Right renal pelvis (tissue), 4 donors: ENCODE results near the gene FIBCD1. TPM values are rescaled to one million over a fixed set of nuclear protein-coding genes. Genes with fewer than 3 reads are reported as not detected.

Experiments
- DNase-seq, 4 donors: peaks; one replicate each; pipeline ENCODE4 v3.0.0-alpha.2; 2013; ENCODE audit warnings: low read depth in 4 of 4, low spot score in 3 of 4, missing footprints in 1 of 4
- polyA plus RNA-seq, 4 donors: library from polyadenylated mRNA; unstranded; fragments of 120-200 nt; gene quantifications; one replicate each; pipeline ENCODE4 v1.2.1, GENCODE V29; 2013; ENCODE audit not compliant: insufficient read length in 4 of 4

The FIBCD1 gene
- polyA plus RNA-seq, 4 donors = 0.17 to 0.60 (median 0.37) TPM

GRCh38 chr9:130938184-130938651 is 829 bp downstream of the FIBCD1 start:
- DNase-seq = no peak

DNA sequence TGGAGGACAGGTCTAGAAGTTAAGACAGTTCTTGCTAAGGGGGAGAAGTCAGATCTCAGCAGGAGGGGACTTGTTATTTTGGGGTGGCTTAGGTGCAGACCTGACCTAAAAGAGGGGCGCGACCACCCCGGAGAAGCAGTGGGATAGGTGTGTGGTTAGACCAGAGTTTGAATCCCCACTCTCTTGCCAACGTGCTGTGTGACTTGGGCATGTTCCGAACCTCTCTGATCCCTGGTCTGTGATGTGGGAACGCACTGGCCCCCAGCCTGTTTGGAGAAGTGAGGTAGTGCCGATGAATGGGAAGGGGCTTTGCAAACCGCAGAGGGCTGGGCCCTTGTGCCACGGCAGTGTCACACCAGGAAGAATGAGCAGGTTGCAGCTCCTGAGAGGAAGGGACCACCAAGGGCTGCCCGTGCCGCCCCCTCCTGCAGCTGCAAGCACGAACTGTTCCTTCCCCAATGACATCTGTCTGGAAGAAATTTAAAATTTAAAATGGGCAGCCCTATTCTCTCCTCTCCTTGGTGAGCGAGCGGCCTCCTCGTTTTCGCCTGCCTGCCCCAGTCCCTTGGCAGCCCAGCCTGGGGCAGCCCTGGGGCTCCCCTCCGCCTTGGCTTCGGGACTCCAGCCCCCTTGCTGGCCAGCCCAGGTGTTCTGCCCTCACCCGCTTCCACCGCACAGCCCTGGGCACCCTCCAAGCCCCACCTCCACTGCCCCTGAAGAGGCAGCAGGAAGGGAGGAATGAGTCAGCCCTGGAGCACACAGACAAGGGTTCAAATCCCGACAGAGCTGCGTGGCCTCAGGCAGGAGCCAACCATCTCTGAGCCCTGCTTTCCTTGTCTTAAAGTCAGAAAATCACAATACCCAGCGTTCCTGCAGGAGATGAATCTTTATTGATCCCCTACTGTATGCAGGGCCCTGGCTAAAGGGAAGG is 1.6 kb downstream of the FIBCD1 start:
- no peak for DNase-seq

DNA sequence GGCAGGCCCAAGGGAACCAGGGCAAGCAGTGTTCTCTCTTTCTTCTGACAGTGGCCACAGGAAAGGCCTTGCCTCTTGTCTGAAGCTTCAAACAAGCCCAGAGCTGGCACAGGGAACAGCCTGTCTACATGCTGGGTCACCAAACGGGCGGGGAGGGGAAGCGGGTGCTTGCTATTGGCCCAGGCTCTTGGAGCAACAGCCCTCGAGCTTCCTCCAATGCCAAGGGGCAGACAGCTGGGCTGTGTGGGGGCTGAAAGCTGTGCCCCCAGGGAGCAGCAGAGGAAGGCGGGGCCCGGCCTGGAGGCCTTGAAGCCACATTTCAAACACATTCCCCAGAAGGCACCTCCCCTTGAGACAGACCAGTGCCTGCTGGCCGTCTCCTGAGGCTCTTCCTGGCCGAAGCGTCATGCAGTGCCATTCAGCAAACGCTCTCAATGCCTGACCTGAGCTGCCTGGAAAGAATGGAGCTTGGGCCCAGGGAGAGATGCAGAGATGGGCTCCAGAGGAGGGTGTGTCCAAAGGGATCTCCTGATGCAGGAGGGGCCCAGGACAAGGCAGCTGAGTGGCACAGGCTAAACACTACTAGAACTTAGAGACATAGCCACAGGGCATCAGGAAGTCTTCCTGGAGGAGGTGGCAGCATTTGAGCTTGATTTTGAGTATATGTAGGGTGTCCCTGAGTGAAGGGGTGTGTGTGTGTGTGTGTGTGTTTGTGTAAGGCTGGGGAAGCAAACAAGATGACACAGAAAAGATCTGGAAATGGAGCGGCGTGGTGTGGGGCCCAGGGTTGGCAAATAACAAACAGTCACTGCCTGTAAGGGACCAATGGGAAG is 2.5 kb downstream of the FIBCD1 start:
- no peak for DNase-seq

DNA sequence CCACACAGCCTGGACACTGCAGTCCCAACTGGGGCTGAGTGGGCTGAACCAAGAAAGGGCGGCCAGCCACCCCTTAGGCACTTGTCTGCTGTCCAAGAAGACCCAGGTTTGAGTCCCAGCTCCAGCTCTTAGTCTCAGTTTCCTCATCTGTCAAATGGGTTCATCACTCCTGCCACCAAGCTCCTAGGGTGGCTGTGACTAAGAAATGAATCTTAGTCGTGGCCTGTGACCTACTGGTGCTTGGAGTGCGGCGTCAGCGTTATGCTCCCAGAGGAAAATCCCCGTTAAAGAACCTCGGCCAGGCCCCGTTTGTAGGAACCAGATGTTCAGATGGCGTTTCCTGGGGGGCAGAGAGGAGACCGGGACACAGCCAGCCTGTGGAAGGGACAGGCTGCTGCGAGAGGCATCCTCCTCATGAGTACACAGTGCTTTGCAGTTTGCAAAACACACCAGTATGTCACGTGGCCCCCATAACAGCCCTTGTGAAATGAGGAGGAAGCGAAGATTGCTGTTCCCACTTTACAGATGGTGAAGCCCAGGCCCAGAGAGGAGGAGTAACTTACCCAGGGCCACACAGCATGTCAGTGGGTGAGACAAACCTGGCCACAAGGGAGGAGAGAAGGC is 3.3 kb downstream of the FIBCD1 start:
- no peak for DNase-seq

- DNase-seq = no peak
Observed at GRCh38 chr9:130934702-130935647, 4.1 kb downstream of the FIBCD1 start.

DNA sequence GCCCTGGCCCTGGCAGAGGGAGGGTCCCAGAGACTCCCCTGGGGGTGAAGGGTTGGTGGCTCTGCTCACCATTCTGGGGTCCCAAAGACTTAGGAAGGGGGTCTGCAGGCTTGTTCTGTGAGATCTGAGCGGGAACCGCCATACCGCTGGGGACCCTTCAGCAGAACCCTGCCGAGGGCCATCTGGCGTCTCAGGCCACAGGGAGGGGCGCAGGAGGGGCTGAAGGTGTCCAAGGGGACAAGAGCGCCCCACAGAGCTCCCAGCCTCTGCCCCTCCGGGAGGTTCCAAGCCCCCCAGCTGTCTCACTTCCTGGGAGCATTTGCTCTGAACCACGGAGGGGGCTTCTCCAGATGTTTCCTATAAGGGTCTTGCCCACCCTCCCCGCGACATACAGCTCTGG is 4.8 kb downstream of the FIBCD1 start:
- DNase-seq = no peak

- DNase-seq = no peak
Observed at GRCh38 chr9:130933114-130934046, 5.7 kb downstream of the FIBCD1 start.

GRCh38 chr9:130932255-130933079 is 6.6 kb downstream of the FIBCD1 start:
- DNase-seq = no peak

DNA sequence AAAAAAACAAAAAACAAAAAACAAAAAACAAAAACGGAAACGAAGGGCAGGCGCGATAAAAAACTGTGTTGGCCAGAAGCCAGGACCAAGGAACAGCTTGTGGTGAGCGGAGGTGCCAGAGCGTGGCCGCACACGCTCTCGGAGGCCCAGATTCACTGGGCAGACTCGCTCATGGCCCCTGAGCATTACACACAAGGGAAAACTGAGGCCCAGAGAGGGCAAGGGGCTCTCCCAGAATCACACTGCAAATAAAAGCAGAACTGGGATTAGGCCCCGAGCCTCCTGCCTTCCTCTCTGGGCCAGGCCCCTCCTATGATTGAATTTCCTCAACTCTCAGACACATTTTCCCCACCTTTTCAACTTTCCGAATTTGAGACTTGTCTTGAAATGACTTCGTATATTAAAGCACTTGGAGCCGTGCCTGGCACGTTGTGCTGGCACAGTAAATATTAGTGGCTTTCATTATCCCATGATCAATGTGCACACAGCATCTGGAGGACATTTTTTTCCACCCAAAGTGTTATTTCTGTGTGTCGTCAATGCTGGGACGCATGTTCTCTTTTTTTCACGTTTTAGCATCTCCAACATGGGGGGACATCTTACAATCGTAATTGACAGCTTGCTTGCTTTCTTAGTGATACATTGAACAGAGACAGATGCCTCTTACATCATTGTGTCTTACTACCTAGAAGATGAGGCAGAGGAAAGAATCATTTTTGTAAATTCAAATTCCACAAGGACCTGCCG is 7.4 kb downstream of the FIBCD1 start:
- DNase-seq = no peak

DNA sequence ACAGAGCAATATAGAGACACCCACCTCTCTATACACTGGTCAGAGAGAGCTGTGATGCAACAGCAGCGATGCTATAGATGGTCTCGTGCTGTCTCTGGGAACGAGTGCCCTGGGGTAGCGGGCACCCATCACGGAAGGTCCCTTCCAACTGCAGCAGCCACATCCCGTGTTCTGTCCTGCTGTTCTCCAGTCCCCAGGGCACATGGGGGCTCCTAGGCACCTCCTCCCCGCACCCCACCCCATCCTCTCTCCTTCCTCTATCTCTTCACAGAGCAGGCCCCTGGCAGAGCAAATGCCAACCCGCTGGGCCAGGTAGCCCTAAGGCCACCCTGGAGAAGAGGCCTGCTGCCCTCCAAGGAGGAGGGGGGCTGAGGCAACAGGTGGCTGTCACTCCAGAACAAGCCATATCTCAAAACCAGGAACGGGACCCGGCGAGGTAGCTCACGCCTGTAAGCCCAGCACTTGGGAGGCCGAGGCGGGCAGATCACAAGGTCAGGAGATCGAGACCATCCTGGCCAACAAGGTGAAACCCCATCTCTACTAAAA is 8.2 kb downstream of the FIBCD1 start:
- DNase-seq = no peak

DNA sequence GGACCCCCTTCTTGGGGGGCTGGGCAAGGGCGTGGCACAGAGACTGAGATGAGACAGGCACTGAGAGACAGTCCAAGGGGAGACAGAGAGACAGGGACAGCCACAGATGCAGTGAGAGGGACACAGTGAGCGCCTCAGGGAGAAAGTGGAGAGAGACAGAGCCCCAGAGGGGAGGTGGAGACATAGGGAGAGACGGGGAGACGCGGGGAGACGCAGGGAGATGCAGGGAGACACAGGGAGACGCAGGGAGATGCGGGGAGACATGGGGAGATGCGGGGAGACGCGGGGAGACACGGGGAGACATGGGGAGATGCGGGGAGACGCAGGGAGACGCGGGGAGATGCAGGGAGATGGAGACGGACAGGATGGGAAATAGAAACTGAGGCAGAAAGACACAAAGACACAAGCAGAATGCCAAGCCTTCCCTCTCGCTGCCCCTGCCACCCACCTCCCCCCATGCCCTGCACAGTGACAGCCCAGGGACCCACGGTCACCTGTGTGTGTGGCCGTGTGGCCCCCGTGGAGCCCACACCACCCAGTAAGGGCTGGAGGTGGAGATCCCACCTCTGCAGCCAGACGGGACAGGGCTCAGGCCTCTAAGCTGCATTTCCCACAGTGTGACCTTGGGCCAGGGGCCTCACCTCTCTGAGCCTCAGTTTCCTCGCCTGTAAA is 8.8 kb downstream of the FIBCD1 start:
- no peak for DNase-seq

DNA sequence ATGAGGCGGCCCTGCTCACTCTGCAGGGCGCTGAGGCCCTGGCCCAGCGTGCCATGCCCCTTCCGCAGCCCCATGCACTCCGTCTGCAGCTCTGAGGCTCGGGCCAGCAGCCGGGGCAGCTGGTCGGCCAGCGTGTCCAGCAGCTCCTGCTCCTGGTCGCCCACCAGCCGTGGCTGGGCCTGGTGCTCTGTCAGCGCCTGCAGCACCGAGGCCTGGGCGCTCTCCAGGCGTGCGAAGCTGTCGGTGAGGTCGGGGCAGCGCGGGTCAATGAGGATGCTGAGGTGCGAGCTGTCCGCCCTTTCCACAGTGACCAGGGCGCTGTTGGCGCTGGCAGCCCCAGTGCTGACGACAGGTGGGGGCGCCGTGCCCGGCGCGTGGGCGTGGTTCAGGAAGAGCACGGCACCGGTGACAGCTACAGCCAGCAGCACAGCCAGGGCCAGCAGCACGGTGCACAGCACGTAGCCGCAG is 9.4 kb downstream of the FIBCD1 start:
- no peak for DNase-seq

DNA sequence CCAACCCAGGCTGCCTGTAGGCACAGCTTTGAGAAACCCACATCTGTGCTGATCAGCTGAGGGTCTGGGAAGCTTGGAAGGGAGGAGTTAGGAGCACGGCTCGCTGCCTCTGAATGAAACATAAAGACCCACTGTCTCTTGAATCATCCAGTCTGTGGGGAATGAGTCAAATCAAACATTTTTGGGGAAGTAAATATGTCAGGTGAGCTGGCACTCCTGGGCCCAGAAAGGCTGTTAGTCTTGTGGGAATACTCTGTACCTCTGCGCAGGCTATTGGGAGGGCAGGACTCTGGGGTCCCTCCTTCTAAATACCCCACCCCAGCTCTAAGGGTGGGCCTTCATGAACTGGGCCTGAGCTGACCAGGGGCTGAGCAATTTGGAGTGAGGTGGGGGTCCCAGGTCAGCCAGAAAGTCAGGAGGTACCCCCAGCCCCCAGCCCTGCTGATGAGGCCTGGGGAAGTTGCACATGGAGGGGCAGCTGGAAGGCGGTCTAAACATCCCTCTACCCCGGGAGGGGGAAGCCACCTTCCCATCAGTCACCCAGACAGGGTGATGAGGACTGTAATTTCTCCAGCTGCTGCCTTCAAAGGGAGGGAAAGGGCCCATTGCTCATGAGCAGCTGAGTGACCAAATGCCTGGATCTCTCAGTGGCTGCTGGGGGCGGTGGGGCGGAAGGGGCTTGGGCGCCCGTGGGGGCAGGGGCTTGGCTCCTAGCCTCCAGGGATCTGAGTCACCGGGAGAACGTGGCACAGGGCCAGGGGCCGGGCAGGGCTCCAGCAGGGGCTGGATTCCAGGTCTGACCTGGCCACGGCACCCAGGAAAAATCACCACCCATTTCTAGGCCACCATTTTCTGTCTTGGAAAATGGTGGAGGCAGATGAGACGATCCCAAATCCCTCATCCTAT is 10.8 kb downstream of the FIBCD1 start:
- DNase-seq = no peak

GRCh38 chr9:130927338-130927737 is 11.7 kb downstream of the FIBCD1 start:
- no peak for DNase-seq

GRCh38 chr9:130925050-130925678 is 13.9 kb downstream of the FIBCD1 start:
- no peak for DNase-seq
